GM12878 (cell line): ENCODE measurements around the gene METAP2. TPM values are rescaled to one million over a fixed set of nuclear protein-coding genes. Genes with fewer than 3 reads are reported as not detected.

Experiments
- ATAC-seq: fragments of 200-7000 bp; cut with Tn5 transposase; 3 replicates; pipeline ENCODE4 v1.9.1; 2020; ENCODE audit warnings: mild to moderate bottlenecking, moderate library complexity
- BruUV-seq: library from RNA; stranded (reverse); fragments of 400-500 nt; replicated peaks from 2 replicates; lab custom pipeline; 2021; lab: Mats Ljungman, UMichigan
- CTCF ChIA-PET: fragments of 300-600 bp; sonication (Branson Sonifier 250); formaldehyde crosslinking; extraction: SDS; loops from one replicate; lab custom pipeline; 2021; ENCODE audit warnings: inconsistent platforms; lab: Yijun Ruan, JAX
- POLR2A ChIA-PET: fragments of 350-600 bp; formaldehyde crosslinking; extraction: SDS; loops from one replicate; lab custom pipeline; 2021; ENCODE audit warnings: inconsistent platforms; lab: Charles Lee
- RAD21 ChIA-PET: fragments of 300-600 bp; sonication (Branson Sonifier 250); formaldehyde crosslinking; loops from one replicate; lab custom pipeline; 2023; ENCODE audit warnings: antibody characterized with exemption; ENCODE audit not compliant: unreplicated experiment; lab: Charles Lee
- SMC1A ChIA-PET: fragments of 300-600 bp; sonication (Branson Sonifier 250); formaldehyde crosslinking; loops from one replicate; lab custom pipeline; 2023; ENCODE audit not compliant: unreplicated experiment, uncharacterized antibody; lab: Charles Lee
- DNase-seq: peaks from one replicate; pipeline ENCODE4 v3.0.0-alpha.2; 2011; ENCODE audit warnings: low read depth, low spot score
- FAIRE-seq: peaks from 3 replicates; lab custom pipeline; 2011; peaks lifted over from hg19 to GRCh38; lab: Jason Lieb, UNC
- H2AFZ ChIP-seq: 2 replicates; pipeline ENCODE4 v1.6.0; 2011; ENCODE audit warnings: low read depth, low read length, control low read depth; ENCODE audit not compliant: control insufficient read depth
- H3K27ac ChIP-seq: 2 replicates; pipeline ENCODE4 v1.5.1; 2011; ENCODE audit warnings: control low read depth; ENCODE audit not compliant: control insufficient read depth, insufficient read depth
- H3K27me3 ChIP-seq, 2 experiments: replicated peaks in 1 of 2; 2 replicates each; pipeline versions ENCODE4 v1.6.0 to v1.6.1; 2011; ENCODE audit warnings: low read length in 1 of 2; ENCODE audit not compliant: control insufficient read depth in 2 of 2, insufficient read depth in 2 of 2
- H3K36me3 ChIP-seq, 2 experiments: 2 replicates each; pipeline ENCODE4 v1.5.1; 2011; ENCODE audit warnings: low read length in 1 of 2; ENCODE audit not compliant: control insufficient read depth in 2 of 2, insufficient read depth in 2 of 2
- H3K4me1 ChIP-seq: 2 replicates; pipeline ENCODE4 v1.6.1; 2011; ENCODE audit warnings: mild to moderate bottlenecking, low read length, moderate library complexity, mixed read lengths; ENCODE audit not compliant: control insufficient read depth, insufficient read depth
- H3K4me2 ChIP-seq: 2 replicates; pipeline ENCODE4 v1.6.0; 2011; ENCODE audit warnings: control low read depth; ENCODE audit not compliant: control insufficient read depth, insufficient read depth
- H3K4me3 ChIP-seq: fragments of 200-600 bp; sonication (generic); 2 replicates; pipeline ENCODE4 v1.5.1; 2016
- H3K79me2 ChIP-seq: 2 replicates; pipeline ENCODE4 v1.6.0; 2011; ENCODE audit warnings: low read length; ENCODE audit not compliant: control insufficient read depth, insufficient read depth
- H3K9ac ChIP-seq: 2 replicates; pipeline ENCODE4 v1.8.0; 2011; ENCODE audit warnings: low read length, control low read depth, mixed read lengths; ENCODE audit not compliant: control insufficient read depth, insufficient read depth
- H3K9me3 ChIP-seq: replicated peaks from 3 replicates; pipeline ENCODE4 v1.5.1; 2011; ENCODE audit warnings: mild to moderate bottlenecking, low read length; ENCODE audit not compliant: control insufficient read depth, insufficient read depth
- H4K20me1 ChIP-seq: 2 replicates; pipeline ENCODE4 v1.6.0; 2011; ENCODE audit not compliant: control insufficient read depth, insufficient read depth
- BACH1 ChIP-seq: fragments of 450-650 bp; IDR thresholded peaks from 2 replicates; pipeline ENCODE4 v1.6.1; 2017; ENCODE audit warnings: mild to moderate bottlenecking, borderline replicate concordance
- EZH2 ChIP-seq: IDR thresholded peaks from 2 replicates; pipeline ENCODE4 v1.6.1; 2012; ENCODE audit warnings: low read depth, mild to moderate bottlenecking, control low read depth, inconsistent platforms, low read length, borderline replicate concordance; ENCODE audit not compliant: control insufficient read depth
- KDM1A ChIP-seq: fragments of 200-600 bp; sonication (generic); IDR thresholded peaks from 2 replicates; pipeline ENCODE4 v1.6.1; 2016; ENCODE audit warnings: borderline replicate concordance
- MYB ChIP-seq: fragments of 150-350 bp; IDR thresholded peaks from 2 replicates; pipeline ENCODE4 v1.6.1; 2014; ENCODE audit warnings: mild to moderate bottlenecking, low read depth, low read length, borderline replicate concordance
- SMC3 ChIP-seq: IDR thresholded peaks from 2 replicates; pipeline ENCODE4 v1.6.1; 2011; ENCODE audit warnings: low read length, improper control_type of control experiment, borderline replicate concordance
- SRF ChIP-seq, 2 experiments: IDR thresholded peaks; 2 replicates each; pipeline ENCODE4 v1.6.1; 2011; ENCODE audit warnings: low read depth in 2 of 2, low read length in 2 of 2, mild to moderate bottlenecking in 1 of 2, moderate library complexity in 1 of 2
- WGBS: methylation state at CpG from one replicate; pipeline ENCODE4 v1.1.6; 2016; ENCODE audit warnings: low lambda C conversion rate; ENCODE audit not compliant: insufficient replicate concordance, insufficient coverage; ENCODE audit errors: missing lambda C conversion rate; 5-methylcytosine and 5-hydroxymethylcytosine counted together
- in situ Hi-C: fragments of 300-500 bp; cut with MboI; formaldehyde crosslinking; loops from 9 replicates; pipeline ENCODE4 v1.14.3; 2018; ENCODE audit warnings: mixed read lengths
- intact Hi-C: fragments of 100-400 bp; cut with micrococcal nuclease; formaldehyde crosslinking; loops from one replicate; pipeline ENCODE4 v1.14.2; 2022; ENCODE audit not compliant: unreplicated experiment
- polyA plus RNA-seq, 11 experiments: library from polyadenylated mRNA; depleted of rRNA in 4 of 11; unstranded in 6 of 11; stranded (reverse) in 5 of 11; fragments of >200 nt; fragmentation: Nextera tagmentation in 4 of 11; fragmentation: Illumina TruSeq in 1 of 11; extraction: Ambion mirVana in 4 of 11; extraction: Trizol in 1 of 11; gene quantifications; 1 replicate in 1 of 11; 2 replicates in 10 of 11; pipeline versions ENCODE4 v1.2.1 to v1.2.3, GENCODE V29; 2011 to 2016; ENCODE audit warnings: inconsistent platforms in 2 of 11, missing spikeins in 2 of 11, low read depth in 1 of 11
- total RNA-seq, 4 experiments: library from RNA; depleted of rRNA in 3 of 4; stranded (reverse); fragments of >200 nt in 3 of 4; fragmentation: Illumina TruSeq in 1 of 4; extraction: Trizol in 1 of 4; gene quantifications; 2 replicates each; pipeline versions ENCODE4 v1.2.1 to v1.2.3, GENCODE V29; 2013 to 2021
- TF ChIP-seq, protein P1 (sequence below): IDR thresholded peaks from 2 replicates; pipeline ENCODE4 v1.6.1; 2012; ENCODE audit warnings: mild to moderate bottlenecking, low read depth, low read length
- TF ChIP-seq, protein P2 (sequence below): fragments of 450-650 bp; IDR thresholded peaks from 2 replicates; pipeline ENCODE4 v1.6.1; 2017; ENCODE audit warnings: mild to moderate bottlenecking
- TF ChIP-seq, protein P3 (sequence below): fragments of 150-350 bp; IDR thresholded peaks from 2 replicates; pipeline ENCODE4 v1.6.1; 2016; ENCODE audit warnings: low read depth, low read length
- TF ChIP-seq, protein P4 (sequence below): IDR thresholded peaks from 2 replicates; pipeline ENCODE4 v1.6.1; 2012; ENCODE audit warnings: low read length, inconsistent platforms

METAP2 gene
- total and polyA plus RNA-seq, 10 of the 15 experiments (the other 5 are each of a cell fraction or from before 2014, with no cell fraction given): 50.7 to 132 (median 73.9) TPM

DNA sequence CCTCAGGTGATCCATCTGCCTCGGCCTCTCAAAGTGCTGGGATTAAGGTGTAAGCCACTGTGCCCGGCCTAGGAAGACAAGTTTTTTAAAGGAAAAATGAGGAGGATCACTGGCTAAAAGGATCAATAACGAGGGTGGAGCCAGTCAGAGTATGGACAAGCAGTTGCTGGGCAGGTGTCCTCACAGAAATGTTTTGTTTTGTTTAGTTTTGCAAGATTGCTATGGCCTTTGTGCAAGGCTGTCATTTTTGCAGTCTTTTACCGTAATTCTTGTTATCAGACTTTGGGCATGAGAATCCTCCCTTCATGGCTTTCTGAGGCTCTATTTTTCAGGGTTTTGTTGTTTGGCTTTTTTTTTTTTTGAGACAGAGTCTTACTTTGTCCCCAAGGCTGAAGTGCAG lies 11.9 kb upstream of the METAP2 start:
- TF ChIP-seq EZH2 (no peak), MYB (no peak), KDM1A (no peak), BACH1 (no peak), SRF (IDR thresholded peaks at IDR 0.05; ENCODE audit: low read depth in 2 of 2, low read length in 2 of 2) (no peak), SMC3 (no peak)
- TF ChIP-seq, protein P1, sequence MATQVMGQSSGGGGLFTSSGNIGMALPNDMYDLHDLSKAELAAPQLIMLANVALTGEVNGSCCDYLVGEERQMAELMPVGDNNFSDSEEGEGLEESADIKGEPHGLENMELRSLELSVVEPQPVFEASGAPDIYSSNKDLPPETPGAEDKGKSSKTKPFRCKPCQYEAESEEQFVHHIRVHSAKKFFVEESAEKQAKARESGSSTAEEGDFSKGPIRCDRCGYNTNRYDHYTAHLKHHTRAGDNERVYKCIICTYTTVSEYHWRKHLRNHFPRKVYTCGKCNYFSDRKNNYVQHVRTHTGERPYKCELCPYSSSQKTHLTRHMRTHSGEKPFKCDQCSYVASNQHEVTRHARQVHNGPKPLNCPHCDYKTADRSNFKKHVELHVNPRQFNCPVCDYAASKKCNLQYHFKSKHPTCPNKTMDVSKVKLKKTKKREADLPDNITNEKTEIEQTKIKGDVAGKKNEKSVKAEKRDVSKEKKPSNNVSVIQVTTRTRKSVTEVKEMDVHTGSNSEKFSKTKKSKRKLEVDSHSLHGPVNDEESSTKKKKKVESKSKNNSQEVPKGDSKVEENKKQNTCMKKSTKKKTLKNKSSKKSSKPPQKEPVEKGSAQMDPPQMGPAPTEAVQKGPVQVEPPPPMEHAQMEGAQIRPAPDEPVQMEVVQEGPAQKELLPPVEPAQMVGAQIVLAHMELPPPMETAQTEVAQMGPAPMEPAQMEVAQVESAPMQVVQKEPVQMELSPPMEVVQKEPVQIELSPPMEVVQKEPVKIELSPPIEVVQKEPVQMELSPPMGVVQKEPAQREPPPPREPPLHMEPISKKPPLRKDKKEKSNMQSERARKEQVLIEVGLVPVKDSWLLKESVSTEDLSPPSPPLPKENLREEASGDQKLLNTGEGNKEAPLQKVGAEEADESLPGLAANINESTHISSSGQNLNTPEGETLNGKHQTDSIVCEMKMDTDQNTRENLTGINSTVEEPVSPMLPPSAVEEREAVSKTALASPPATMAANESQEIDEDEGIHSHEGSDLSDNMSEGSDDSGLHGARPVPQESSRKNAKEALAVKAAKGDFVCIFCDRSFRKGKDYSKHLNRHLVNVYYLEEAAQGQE: no peak
- TF ChIP-seq, protein P2, sequence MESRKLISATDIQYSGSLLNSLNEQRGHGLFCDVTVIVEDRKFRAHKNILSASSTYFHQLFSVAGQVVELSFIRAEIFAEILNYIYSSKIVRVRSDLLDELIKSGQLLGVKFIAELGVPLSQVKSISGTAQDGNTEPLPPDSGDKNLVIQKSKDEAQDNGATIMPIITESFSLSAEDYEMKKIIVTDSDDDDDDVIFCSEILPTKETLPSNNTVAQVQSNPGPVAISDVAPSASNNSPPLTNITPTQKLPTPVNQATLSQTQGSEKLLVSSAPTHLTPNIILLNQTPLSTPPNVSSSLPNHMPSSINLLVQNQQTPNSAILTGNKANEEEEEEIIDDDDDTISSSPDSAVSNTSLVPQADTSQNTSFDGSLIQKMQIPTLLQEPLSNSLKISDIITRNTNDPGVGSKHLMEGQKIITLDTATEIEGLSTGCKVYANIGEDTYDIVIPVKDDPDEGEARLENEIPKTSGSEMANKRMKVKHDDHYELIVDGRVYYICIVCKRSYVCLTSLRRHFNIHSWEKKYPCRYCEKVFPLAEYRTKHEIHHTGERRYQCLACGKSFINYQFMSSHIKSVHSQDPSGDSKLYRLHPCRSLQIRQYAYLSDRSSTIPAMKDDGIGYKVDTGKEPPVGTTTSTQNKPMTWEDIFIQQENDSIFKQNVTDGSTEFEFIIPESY: no peak
- TF ChIP-seq, protein P3, sequence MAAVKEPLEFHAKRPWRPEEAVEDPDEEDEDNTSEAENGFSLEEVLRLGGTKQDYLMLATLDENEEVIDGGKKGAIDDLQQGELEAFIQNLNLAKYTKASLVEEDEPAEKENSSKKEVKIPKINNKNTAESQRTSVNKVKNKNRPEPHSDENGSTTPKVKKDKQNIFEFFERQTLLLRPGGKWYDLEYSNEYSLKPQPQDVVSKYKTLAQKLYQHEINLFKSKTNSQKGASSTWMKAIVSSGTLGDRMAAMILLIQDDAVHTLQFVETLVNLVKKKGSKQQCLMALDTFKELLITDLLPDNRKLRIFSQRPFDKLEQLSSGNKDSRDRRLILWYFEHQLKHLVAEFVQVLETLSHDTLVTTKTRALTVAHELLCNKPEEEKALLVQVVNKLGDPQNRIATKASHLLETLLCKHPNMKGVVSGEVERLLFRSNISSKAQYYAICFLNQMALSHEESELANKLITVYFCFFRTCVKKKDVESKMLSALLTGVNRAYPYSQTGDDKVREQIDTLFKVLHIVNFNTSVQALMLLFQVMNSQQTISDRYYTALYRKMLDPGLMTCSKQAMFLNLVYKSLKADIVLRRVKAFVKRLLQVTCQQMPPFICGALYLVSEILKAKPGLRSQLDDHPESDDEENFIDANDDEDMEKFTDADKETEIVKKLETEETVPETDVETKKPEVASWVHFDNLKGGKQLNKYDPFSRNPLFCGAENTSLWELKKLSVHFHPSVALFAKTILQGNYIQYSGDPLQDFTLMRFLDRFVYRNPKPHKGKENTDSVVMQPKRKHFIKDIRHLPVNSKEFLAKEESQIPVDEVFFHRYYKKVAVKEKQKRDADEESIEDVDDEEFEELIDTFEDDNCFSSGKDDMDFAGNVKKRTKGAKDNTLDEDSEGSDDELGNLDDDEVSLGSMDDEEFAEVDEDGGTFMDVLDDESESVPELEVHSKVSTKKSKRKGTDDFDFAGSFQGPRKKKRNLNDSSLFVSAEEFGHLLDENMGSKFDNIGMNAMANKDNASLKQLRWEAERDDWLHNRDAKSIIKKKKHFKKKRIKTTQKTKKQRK: no peak
- TF ChIP-seq, protein P4, sequence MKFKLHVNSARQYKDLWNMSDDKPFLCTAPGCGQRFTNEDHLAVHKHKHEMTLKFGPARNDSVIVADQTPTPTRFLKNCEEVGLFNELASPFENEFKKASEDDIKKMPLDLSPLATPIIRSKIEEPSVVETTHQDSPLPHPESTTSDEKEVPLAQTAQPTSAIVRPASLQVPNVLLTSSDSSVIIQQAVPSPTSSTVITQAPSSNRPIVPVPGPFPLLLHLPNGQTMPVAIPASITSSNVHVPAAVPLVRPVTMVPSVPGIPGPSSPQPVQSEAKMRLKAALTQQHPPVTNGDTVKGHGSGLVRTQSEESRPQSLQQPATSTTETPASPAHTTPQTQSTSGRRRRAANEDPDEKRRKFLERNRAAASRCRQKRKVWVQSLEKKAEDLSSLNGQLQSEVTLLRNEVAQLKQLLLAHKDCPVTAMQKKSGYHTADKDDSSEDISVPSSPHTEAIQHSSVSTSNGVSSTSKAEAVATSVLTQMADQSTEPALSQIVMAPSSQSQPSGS: no peak
- in situ Hi-C loops (no loop called here), intact Hi-C loops (no loop called here)
- no peak overlapping the region for H3K4me2 ChIP-seq
- no peak overlapping the region for H3K27ac ChIP-seq
- DNase-seq (no peak), ATAC-seq (no peak), FAIRE-seq (no peak)
- ChIA-PET POLR2A (interaction anchor here (0.7 kb wide), 1 partner anchor 12 kb away, joined by 4 read pairs; no protein-coding TSS in a partner anchor), RAD21 (no interaction called here), CTCF (no interaction called here), SMC1A (interaction anchor here (0.6 kb wide), 1 partner anchor 12 kb away, joined by 3 read pairs; the partner anchor contains the start of gene METAP2)
- no peaks in the 10 kb centered on the region; the same call in 2 of the 3 replicates for H3K9me3 ChIP-seq
- H3K4me3 ChIP-seq: no peak overlapping the region
- H3K36me3 ChIP-seq: no peaks in the 10 kb centered on the region
- no peak overlapping the region for H2AFZ ChIP-seq
- H3K79me2 ChIP-seq: no peaks in the 10 kb centered on the region
- H3K9ac ChIP-seq: no peak overlapping the region
- H3K27me3 ChIP-seq: no peaks in the 10 kb centered on the region
- H4K20me1 ChIP-seq: no peaks in the 10 kb centered on the region
- BruUV-seq: no TSS peak
- WGBS: 37% methylated on average over 4 of the region's 4 CpGs
- no peaks in the 10 kb centered on the region for H3K4me1 ChIP-seq
